Uterus (tissue), 4 donors: ENCODE data around the gene CACNA1C. TPM values are rescaled to one million over a fixed set of nuclear protein-coding genes. Genes with fewer than 3 reads are reported as not detected.
A peak's percentile ranks its signal among the peaks of the same experiment; 100 is the strongest.

Experiments
- DNase-seq, 2 donors: peaks; one replicate each; pipeline ENCODE4 v3.0.0-alpha.2; 2019 to 2020
- H3K27ac ChIP-seq, 2 donors: fragments of 200-600 bp; sonication (generic); 1 replicate in 1 of 2; 2 replicates in 1 of 2; pipeline ENCODE4 v1.5.1; 2016 to 2018
- H3K27me3 ChIP-seq, 2 donors: fragments of 200-600 bp; sonication (generic); one replicate each; pipeline ENCODE4 v1.5.1; 2018 to 2019; ENCODE audit warnings: control low read depth in 1 of 2
- H3K36me3 ChIP-seq, 2 donors: fragments of 200-600 bp; sonication (generic); one replicate each; pipeline ENCODE4 v1.5.1; 2019; ENCODE audit warnings: control low read depth in 1 of 2
- H3K4me1 ChIP-seq, 2 donors: fragments of 200-600 bp; sonication (generic); one replicate each; pipeline ENCODE4 v1.5.1; 2018 to 2019; ENCODE audit warnings: control low read depth in 1 of 2
- H3K4me3 ChIP-seq, 2 donors: fragments of 200-600 bp; sonication (generic); 1 replicate in 1 of 2; 2 replicates in 1 of 2; pipeline ENCODE4 v1.5.1; 2018 to 2019; ENCODE audit warnings: mild to moderate bottlenecking in 1 of 2
- H3K9me3 ChIP-seq, 2 donors: fragments of 200-600 bp; sonication (generic); one replicate each; pipeline ENCODE4 v1.5.1; 2019; ENCODE audit warnings: control low read depth in 1 of 2
- CTCF ChIP-seq, 4 experiments: fragments of 200-600 bp in 2 of 4; fragments of 450-650 bp in 2 of 4; sonication (generic) in 2 of 4; IDR thresholded peaks; one replicate each; pipeline ENCODE4 v1.5.1; 2016 to 2019; ENCODE audit warnings: antibody characterized with exemption in 4 of 4, mild to moderate bottlenecking in 2 of 4, moderate library complexity in 1 of 4
- POLR2A ChIP-seq, 2 donors: fragments of 450-650 bp; IDR thresholded peaks; one replicate each; pipeline ENCODE4 v1.6.1; 2016; ENCODE audit warnings: antibody characterized with exemption in 2 of 2, mild to moderate bottlenecking in 1 of 2, moderate library complexity in 1 of 2
- intact Hi-C: fragments of 100-400 bp; cut with DNase I; formaldehyde crosslinking; loops from one replicate; pipeline ENCODE4 v1.15.1; 2023; ENCODE audit warnings: low total_unique reads
- total RNA-seq, 4 donors: library from RNA; depleted of rRNA in 3 of 4; stranded (reverse); fragments of >200 nt in 3 of 4; gene quantifications; one replicate each; pipeline versions ENCODE4 v1.1.0 to v1.2.4, GENCODE V29; 2014 to 2023
- donor health status: DM: yes; HTN: yes; CAD: no.

The CACNA1C gene
- total RNA-seq, 4 donors from 2014 or later = 15.9 to 121 (median 32.1) TPM

GRCh38 chr12:2281446-2281845 is 228.7 kb downstream of the CACNA1C start:
- DNase-seq = no peak
- H3K9me3 ChIP-seq = no peaks in the 10 kb centered on the region
- TF ChIP-seq POLR2A (IDR thresholded peaks at IDR 0.05) (no peak), CTCF (IDR thresholded peaks at IDR 0.05) (no peak)
- H3K4me3 ChIP-seq = no peak overlapping the region
- H3K27ac ChIP-seq = peak overlapping the region in 1 of 2 donors; percentile 74
- H3K4me1 ChIP-seq = peaks cover 4 to 14% of the 10 kb centered on the region in 2 donors
- intact Hi-C loops = no loop called here
- H3K27me3 ChIP-seq = no peaks in the 10 kb centered on the region
- no peaks in the 10 kb centered on the region for H3K36me3 ChIP-seq

GRCh38 chr12:2282318-2282717 is 229.5 kb downstream of the CACNA1C start:
- TF ChIP-seq CTCF (IDR thresholded peaks at IDR 0.05) = peak in 1 of 4 experiments; percentile 5
- TF ChIP-seq POLR2A (IDR thresholded peaks at IDR 0.05) = no peak
- Histone ChIP-seq H3K4me1 (peaks cover 8 to 23% of the 10 kb centered on the region in 2 donors), H3K4me3 (no peak overlapping the region), H3K36me3 (no peaks in the 10 kb centered on the region), H3K27me3 (no peaks in the 10 kb centered on the region), H3K27ac (peak overlapping the region; percentile 74 to 83), H3K9me3 (no peaks in the 10 kb centered on the region)
- intact Hi-C loops = no loop called here
- peak in 1 of 2 donors; percentile 10 for DNase-seq

DNA sequence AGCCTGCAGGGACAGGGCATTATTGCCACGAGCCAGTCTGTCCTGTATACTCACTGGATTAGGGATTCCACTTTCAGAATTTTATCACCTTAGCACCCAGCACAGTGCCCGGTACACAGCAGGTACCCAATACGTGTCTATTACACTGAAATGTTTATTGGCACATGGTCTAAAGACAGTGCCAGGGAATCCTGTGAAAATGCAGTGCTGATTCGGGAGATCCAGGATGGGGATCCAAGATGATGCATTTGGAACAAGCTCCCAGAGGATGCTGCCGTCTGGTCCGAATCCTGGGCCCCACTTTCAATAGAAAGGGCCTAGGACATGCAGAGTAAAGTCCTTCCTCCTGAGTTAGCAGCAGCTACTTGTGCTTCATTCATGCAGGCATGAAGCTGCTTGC is 230.7 kb downstream of the CACNA1C start:
- TF ChIP-seq CTCF (IDR thresholded peaks at IDR 0.05) (no peak), POLR2A (IDR thresholded peaks at IDR 0.05) (no peak)
- H3K4me1 ChIP-seq = peaks cover 9 to 27% of the 10 kb centered on the region in 2 donors
- DNase-seq = no peak

DNA sequence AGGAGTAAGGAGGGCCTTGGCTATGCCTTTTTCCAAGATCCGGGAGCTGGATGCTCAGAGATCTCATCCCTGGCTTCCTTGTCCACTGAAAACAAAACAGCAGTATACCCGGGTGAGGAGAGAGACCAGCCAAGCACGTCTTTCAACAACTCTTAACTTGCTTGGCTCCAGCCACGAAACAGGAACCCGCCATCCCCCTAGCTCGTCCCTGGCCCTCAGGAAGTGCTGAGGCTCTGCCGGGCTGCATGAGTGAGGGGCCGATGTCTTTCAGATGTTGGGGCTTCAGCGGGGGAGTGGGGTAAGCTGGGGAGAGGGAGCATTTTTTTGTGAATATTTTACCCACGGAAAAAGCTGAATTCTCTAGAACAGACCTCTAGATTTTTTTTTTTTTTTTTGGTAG is 231.1 kb downstream of the CACNA1C start:
- no peaks in the 10 kb centered on the region for H3K27me3 ChIP-seq
- peak overlapping the region; percentile 74 to 83 for H3K27ac ChIP-seq
- H3K9me3 ChIP-seq = no peaks in the 10 kb centered on the region
- H3K36me3 ChIP-seq = no peaks in the 10 kb centered on the region
- no peak for TF ChIP-seq CTCF (IDR thresholded peaks at IDR 0.05)
- TF ChIP-seq POLR2A (IDR thresholded peaks at IDR 0.05) = no peak
- H3K4me1 ChIP-seq = peaks cover 9 to 27% of the 10 kb centered on the region in 2 donors
- no peak overlapping the region for H3K4me3 ChIP-seq
- intact Hi-C loops = no loop called here
- peak in 1 of 2 donors; percentile 32 for DNase-seq

More for the DNA sequence above, 230.7 kb downstream of the CACNA1C start:
- Histone ChIP-seq H3K36me3 (no peaks in the 10 kb centered on the region), H3K9me3 (no peaks in the 10 kb centered on the region), H3K4me3 (no peak overlapping the region), H3K27ac (peak overlapping the region; percentile 74 to 83), H3K27me3 (no peaks in the 10 kb centered on the region)
- intact Hi-C loops = no loop called here

GRCh38 chr12:2284321-2284813 is 231.6 kb downstream of the CACNA1C start:
- Histone ChIP-seq H3K9me3 (no peaks in the 10 kb centered on the region), H3K27ac (peak overlapping the region; percentile 74 to 83), H3K36me3 (no peaks in the 10 kb centered on the region), H3K4me3 (no peak overlapping the region), H3K4me1 (peaks cover 9 to 27% of the 10 kb centered on the region in 2 donors), H3K27me3 (no peaks in the 10 kb centered on the region)
- no peak for TF ChIP-seq POLR2A (IDR thresholded peaks at IDR 0.05)
- TF ChIP-seq CTCF (IDR thresholded peaks at IDR 0.05) = no peak
- no peak for DNase-seq
- intact Hi-C loops = no loop called here
